HG03558 (cell line): ENCODE results near the gene PRKCG.

Source experiments
- ATAC-seq: cut with Tn5 transposase; IDR thresholded peaks from one replicate; pipeline ENCODE4 v1.9.1; 2021; ENCODE audit warnings: moderate number of reproducible peaks; ENCODE audit not compliant: unreplicated experiment; ENCODE audit errors: extremely low read depth

Gene PRKCG

DNA sequence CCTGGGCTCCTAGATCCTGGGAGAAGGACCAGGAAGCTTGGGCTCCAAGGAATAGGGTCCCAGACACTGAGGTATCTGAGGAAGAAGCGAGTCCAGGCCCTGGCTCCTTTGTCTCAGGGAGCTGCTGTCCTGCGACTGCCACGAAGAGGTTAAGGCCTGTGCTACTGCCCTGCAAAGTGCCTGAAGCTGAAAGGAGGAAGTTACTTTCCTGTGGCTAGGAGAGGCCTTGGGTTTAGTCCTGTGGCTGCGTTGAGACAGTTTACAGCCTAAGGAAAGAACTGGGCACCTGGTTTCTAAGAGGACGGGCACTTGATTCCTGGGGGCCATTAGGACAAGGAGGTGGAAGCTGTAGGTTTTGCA lies 11.5 kb upstream of the PRKCG start:
- ATAC-seq: no peak

DNA sequence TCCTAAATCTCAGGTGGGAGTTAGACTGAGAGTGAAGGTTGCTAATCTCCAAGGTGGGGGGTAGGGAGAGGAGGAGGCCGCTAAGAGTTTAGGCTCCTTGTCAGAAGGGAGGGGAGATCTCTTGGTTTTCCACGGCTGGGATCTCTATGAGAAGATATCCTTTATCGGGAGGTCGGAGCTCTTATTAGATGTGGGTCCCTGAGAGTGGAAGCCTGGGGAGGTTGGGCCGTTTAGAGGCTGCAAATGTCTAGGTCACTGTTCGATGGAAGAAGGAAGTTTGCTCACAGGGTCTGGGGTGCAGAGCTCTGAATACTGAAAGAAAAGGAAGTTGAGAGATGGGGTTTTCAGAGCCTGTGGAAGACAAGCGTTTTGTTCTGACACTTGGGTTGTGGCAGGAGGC lies 10.5 kb upstream of the PRKCG start:
- ATAC-seq: no peak

DNA sequence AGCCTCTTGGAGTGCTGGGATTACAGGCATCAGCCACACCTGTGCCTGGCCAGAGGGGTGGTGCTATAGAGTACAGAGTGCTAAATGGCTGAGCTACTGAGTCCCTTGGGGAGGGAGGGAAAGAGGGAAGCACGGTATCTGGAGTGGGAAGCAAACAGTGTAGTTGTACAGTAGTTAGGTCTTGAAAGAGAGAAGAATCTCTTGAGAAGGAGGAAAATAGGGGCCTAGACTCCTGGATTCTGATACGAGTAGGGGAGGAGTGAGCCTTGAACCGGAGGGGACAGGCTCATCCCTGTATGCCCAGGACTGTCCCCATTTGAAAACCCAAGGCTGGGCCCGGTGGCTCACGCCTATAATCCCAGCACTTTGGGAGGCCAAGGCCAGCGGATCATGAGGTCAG lies 9.2 kb upstream of the PRKCG start:
- no peak for ATAC-seq

DNA sequence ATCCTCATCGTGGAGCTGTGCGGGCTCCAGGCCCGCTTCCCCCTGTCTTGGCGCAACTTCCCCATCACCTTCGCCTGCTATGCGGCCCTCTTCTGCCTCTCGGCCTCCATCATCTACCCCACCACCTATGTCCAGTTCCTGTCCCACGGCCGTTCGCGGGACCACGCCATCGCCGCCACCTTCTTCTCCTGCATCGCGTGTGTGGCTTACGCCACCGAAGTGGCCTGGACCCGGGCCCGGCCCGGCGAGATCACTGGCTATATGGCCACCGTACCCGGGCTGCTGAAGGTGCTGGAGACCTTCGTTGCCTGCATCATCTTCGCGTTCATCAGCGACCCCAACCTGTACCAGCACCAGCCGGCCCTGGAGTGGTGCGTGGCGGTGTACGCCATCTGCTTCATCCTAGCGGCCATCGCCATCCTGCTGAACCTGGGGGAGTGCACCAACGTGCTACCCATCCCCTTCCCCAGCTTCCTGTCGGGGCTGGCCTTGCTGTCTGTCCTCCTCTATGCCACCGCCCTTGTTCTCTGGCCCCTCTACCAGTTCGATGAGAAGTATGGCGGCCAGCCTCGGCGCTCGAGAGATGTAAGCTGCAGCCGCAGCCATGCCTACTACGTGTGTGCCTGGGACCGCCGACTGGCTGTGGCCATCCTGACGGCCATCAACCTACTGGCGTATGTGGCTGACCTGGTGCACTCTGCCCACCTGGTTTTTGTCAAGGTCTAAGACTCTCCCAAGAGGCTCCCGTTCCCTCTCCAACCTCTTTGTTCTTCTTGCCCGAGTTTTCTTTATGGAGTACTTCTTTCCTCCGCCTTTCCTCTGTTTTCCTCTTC lies 8.0 kb upstream of the PRKCG start:
- ATAC-seq: no peak

DNA sequence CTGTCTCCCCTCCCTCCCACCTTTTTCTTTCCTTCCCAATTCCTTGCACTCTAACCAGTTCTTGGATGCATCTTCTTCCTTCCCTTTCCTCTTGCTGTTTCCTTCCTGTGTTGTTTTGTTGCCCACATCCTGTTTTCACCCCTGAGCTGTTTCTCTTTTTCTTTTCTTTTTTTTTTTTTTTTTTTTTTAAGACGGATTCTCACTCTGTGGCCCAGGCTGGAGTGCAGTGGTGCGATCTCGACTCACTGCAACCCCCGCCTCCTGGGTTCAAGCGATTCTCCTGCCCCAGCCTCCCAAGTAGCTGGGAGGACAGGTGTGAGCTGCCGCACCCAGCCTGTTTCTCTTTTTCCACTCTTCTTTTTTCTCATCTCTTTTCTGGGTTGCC lies 7.4 kb upstream of the PRKCG start:
- no peak for ATAC-seq

DNA sequence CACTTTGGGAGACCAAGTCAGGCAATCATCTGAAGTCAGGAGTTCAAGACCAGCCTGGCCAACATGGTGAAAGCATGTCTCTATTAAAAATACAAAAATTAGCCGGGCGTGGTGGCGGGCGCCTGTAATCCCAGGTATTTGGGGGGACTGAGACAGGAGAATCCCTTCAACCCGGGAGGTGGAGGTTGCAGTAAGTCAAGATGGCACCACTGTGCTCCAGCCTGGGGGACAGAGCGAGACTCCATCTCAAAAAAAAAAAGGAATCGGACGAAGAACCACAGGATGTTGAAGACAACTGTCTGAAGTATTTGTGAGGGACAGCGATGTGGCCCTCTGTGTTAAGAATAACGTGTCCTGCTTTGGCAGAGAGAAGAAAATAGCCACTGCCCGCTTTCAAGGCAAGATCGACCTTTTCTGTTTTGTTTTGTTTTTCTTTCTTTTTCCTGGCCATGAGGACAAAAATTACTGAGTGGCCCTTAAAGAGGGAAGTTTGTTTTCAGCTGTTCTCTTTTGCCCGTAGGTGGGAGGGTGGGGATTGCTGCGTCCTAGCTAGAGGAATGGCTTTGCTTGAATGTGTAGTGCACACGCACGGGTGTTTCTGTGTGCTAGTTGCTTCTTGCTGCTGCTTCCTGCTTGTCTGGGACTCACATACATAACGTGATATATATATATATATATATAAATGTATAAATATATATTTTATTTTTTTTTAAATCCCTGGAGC lies 6.2 kb upstream of the PRKCG start:
- ATAC-seq: no peak

DNA sequence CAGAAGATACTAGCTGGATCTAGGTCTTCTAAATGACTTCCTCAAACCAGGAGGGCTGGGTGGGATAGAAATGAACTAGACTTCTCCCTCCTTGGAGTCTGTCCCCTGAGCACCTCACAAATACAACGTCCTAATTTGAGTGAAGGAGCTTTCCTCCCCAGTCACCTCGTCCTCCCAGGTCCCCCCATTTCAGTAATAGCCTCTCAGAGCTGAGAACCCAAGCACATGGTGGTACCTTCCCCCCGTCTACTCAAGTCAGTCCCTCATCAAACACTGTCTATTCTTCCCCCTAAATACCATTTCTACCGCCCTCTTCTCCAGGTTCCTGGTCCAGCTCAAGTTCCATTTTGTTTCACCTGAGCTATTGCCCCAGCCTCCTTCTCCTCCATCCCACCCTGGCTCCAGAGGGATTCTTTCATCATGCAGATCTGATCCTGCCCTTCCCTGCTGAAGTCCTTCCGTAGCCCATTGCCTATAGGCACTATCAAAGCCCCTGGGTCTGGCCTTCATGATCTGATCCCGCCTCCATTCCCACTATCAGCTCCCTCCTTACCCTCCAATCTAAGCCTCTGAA lies 5.3 kb upstream of the PRKCG start:
- no peak for ATAC-seq

DNA sequence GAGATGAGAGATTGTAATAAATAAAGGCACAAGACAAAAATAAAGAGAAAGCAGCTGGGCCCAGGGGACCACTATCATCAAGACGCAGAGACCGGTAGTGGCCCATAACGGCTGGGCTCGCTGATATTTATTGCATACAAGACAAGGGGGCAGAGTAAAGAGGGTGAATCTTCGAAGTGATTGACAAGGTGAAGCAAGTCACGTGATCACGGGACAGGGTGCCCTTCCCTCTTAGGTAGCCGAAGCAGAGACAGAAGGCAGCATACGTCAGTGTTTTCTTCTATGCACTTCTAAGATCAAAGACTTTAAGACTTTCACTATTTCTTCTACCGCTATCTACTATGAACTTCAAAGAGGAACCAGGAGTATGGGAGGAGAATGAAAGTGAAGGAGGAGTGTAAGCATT lies 4.6 kb upstream of the PRKCG start:
- ATAC-seq: no peak

DNA sequence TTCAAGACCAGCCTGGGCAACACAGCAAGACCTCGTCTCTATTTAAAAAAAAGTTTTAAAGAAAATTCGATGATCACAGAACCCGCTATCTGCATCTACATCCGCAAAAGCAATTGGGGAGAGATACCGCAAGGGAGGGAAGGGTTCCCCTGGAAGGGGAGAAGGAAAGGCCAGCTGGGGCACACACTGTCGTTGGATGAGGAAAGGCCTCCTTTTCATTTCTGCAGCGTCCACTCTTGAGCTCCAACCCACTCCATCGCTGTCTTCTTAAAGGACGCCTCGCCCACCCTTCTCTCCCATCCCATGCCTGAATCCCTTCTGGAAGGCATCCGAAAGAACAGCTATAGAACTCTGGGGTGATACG lies 3.2 kb upstream of the PRKCG start:
- no peak for ATAC-seq

DNA sequence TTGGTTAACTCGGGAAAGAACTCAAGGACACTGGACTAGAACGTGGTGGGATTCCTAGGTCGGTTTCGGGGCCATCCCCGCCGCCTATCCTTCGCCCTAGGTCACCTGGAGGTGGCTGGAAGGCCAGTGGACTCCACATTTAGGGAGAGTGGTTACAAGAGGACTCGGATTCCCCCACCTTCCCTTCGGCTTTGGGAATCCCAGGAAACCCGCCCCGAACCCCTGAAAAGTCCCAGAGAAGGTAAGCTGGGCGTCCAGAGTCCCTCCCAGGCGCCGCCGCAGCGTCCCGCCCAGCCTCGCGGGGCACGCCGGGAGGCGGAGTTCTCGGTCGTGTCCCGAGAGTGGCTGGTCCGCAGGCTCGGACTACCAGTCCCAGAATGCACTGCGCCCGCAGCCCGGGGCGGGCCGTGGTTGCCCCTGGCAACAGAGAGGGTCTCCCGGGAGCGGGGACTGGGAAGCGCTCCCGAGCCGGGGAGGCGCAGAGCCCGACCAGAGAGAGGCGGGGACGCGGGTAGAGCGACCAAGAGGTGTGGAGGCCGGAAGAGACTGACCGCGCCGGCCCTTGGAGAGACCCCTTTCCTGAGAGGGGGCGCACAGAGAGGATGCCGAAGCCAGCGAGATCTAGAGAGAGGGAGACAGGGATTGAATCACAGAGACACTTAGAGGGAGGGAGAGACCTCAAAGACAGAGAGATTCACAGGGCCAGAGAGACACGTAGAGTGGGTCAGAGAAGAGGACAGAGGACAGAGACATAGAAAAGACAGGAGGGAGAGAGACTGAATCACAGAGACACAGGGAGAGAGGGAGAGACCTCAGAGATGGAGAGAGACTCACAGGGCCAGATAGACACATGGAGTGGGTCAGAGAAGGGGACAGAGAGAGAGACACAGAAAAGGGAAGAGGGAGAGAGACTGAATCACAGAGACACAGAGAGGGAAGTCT lies 2.6 kb upstream of the PRKCG start:
- peak; percentile 50 for ATAC-seq

DNA sequence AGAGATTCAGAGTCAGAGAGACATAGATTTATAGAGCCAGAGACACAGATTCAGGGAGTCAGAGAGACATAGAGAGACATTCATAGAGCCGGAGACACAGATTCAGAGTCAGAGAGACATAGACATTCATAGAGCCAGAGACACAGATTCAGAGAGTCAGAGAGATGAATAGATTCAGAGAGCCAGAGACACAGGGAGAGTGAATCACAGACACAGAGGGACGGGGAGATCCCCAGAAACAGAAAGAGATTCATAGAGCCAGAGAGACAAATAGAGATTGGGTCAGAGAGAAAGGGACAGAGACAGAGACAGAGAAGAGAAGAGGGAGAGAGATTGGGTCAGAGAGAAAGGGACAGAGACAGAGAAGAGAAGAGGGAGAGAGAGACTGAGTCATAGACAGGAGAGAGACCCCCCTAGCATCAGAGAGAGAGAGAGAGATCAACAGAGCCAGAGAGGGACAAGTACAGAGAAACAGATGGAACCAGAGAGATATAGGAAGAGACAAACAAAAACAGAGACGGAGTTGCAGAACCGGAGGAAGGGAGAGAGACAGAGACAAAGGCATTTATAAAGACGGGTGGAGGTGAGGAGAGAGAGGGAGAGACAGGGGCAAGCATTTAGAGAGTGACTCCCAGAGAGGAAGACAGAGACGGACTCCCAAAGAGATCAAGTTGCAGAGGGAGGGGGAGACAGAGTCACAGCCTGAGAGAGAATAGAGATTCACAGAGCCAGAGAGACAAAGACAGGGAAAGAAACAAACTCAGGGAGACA lies 1.1 kb upstream of the PRKCG start:
- no peak for ATAC-seq

DNA sequence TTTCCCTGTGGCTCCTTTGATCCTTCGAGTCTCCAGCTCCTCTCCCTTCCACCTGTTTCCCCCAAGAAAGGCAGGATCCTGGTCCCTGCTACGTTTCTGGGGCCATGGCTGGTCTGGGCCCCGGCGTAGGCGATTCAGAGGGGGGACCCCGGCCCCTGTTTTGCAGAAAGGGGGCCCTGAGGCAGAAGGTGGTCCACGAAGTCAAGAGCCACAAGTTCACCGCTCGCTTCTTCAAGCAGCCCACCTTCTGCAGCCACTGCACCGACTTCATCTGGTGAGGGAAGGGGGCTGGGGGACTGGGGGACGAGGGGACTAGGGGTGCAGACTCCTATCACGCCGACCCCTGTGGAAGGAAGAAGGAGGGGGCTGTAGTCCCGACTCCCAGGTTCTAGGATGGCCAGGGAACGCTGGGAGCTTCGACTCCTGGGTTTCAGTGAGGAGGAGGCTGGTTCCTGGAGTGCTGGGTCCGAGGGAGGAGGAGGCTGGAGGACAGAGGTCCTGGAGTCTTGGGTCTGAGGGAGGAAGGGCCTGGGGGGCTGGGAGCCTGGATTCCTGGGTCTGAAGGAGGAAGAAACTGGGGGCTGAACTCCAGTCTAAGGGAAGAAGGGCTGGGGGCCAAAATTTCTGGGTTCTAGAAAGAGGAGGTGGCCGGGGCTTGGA lies 524 bp downstream of the PRKCG start:
- no peak for ATAC-seq

DNA sequence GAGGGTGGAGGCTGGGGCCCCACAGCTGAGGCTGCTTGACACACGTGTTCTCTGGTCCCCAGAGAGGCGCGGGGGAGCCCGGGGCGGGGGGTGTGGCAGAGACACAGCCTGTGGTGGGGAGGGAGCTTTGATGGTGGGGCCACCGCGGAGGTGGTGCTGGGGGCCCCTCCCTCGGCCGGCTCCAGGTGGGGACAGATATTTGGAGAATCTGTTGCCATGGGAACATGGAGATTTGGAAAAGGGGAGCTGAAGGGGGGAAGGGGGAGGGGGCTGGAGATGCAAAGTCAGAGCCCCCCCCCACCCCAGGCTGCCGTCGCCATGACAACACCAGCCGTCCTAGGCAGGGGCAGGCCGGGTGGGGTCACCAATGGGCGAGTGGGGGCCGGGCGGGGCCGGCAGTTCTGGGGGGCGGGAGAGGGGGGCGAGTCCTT lies 1.2 kb downstream of the PRKCG start:
- no peak for ATAC-seq

DNA sequence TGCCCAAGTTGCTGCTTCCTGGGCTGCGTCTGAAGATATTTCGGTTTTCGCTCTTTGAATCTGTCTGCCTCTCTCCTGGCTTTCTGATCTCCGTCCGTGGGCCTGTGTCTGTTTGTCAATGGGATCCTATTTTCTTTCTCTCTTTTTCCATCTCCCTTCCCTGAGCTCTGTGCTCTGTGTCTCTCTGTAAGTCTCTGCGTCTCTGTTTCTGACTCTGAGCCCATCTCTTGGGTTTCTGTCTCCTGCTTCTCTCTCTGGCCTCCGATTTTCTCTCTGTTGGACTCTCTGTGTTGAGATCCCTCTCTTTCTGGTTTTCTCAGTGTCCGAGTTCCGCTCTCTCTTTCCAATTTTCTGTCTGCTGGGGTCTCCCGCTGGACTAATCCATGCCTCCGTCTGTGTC lies 1.7 kb downstream of the PRKCG start:
- no peak for ATAC-seq

DNA sequence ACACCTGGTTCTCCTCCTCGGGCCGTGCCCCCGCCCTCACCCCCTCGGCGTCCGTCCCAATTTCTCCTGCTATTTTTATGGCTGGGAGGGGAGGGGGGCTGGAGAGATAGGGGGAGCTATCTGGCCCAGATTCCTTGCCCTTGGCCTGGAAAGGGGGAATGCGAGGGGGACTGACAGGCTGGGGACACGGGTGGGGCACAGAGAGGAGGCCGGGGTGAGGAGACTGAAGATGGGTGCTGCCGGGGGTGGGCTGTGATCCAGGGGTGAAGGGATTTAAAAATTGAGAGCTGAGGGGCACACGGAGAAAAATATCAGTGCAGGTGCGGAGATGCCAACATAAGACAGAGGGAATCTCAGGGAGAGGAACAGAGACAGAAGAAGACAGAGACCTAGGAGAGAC lies 2.3 kb downstream of the PRKCG start:
- ATAC-seq: no peak

DNA sequence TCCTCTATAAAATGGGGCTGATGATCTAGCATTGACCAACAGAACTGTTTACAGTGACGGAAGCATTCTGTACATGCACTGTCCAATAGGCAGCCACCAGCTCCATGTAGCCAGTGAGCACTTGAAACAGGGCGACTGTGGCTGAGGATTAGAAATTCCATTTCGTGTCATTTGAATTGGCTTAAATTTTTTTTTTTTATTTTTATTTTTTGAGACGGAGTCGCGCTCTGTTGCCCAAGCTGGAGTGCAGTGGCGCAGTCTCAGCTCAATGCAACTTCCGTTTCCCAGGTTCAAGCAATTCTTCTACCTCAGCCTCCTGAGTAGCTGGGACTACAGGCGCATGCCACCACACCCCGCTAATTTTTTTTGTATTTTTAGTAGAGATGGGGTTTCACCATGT lies 3.0 kb downstream of the PRKCG start:
- no peak for ATAC-seq

DNA sequence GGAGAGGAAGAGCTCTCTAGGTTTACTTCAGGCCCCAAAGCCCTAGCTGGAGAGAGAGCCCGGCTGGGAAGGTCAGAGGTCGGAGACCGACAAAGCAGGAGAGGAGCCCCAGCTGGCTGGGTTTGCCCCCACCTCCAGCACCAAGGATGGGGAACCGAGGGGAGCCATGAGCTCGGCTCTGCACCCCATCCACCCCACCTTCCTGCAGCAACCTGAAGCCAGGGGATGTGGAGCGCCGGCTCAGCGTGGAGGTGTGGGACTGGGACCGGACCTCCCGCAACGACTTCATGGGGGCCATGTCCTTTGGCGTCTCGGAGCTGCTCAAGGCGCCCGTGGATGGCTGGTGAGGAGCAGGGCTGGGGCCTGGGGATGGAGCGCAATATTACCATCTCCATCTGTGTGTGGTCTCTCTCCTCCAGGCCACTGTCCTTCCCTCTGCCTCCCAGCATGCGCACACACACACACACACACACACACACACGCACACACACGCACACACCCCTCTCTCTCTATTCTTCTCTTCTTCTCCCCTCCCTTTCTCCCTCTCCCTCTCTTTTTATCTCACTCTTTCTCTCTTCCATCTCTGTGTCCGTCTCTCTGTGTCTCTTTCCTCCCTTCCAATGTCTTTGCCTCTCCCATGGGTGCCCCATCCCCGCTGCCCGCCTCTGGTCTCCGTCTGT lies 10.4 kb downstream of the PRKCG start:
- no peak for ATAC-seq

DNA sequence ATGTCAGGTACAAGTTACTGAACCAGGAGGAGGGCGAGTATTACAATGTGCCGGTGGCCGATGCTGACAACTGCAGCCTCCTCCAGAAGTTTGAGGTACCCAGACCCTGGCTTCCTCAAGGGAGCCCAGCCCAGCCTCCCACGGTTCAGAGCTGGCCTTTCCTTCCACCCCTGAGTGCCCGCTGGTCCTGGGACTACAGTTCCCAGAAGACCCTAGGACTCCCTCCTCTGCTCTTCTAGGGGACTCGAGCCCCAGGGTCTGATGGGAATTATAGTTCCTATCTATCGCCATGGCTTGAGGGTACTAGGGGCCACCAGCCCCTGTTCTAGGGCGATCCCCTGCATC lies 11.0 kb downstream of the PRKCG start:
- ATAC-seq: no peak

DNA sequence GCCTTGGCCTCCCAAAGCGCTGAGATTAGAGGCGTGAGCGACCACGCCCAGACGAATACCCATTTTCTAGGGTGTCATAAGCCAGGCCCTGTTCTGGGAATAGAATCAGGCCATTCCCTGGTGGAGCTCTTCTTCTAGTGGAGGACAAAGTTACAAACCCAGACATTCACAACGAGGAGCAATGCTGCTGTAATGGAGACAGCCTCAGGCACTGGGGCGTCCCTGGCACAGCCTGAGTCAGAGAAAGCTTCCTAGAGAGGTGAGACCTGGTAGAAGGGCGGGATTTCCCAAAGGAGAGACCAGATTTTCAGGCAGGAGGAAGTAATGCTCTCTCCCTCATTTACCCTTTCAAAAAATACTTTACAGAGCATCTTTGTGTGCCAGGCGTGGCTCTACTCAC lies 12.7 kb downstream of the PRKCG start:
- ATAC-seq: no peak
